Fibroblast of skin of abdomen (primary cell): ENCODE data around the gene RPTN.
"Not testable (repeated sequence)": the region's sequence is repeated elsewhere in the genome, so short reads cannot be mapped to it uniquely, and the experiment has no call there.

Source experiments
- DNase-seq: peaks from one replicate; pipeline ENCODE4 v3.0.0-alpha.2; 2013

Gene RPTN

GRCh38 chr1:152165286-152166077, 6.5 kb upstream of the RPTN start:
- no peak for DNase-seq

DNA sequence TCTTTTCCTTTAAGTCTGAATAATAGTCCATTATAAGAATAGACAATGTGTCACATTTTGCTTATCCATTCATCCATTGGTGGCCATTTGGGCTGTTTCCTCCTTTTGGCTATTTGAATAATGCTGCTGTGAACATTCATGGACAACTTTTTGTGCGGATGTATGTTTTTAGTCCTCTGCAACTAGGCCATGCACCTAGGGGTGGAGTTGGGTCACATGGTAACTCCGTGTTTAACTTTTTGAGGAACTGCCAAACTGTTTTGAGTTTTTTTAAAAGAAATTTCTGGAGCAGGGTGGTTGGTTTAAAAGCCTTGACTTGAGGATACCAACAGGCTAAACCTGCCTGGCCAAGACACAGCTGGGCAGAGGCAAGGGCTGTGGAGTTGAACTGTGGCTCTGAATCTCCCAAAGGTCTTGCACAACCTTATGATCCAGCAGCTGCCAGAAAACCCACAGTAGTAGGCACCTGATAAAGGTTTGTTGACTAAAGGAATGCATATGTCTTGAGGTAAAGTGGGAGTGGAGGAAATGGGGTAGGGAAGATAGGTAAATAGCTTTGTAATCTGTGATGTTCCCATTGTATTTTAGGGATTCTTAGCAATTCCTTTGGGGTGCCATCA, 5.6 kb upstream of the RPTN start:
- no peak for DNase-seq

DNA sequence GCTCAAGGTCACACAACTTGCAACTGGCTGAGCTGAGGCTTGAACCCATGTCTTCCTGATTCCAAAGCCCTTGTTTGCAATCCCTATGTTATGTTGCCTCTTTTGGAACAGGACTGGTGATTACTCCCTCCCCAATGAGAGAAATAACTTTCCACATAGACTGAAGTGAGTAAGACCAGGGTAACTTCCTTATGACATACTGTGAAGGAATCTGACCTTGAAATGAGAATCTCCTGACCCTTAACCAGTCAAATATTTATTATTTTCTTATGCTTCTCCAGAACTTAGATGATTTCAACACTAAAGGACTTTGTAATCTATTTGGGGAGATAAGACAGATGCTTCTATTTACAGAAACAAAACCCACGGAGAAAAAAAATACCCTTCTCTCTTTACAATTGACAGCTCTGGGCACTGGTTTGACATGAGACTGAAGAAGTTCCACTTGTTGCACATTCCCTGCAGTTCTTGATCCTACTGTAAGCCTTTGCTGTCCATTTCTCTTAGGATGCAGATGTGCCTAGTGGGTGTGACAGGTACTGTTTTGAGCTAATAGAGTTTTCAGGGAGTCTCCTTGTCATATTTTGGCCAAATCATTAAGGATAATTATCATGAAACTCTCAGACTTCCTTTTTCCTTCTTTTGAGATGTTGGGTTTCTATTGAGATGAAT, 3.9 kb upstream of the RPTN start:
- peak; percentile 78 for DNase-seq

- DNase-seq: no peak
Measured at GRCh38 chr1:152160576-152160975, 1.5 kb upstream of the RPTN start.

GRCh38 chr1:152153996-152154395, 5.0 kb downstream of the RPTN start:
- no peak for DNase-seq

GRCh38 chr1:152151646-152152045, 7.4 kb downstream of the RPTN start:
- DNase-seq: no peak

GRCh38 chr1:152148981-152149380, 10.0 kb downstream of the RPTN start:
- DNase-seq: no peak

DNA sequence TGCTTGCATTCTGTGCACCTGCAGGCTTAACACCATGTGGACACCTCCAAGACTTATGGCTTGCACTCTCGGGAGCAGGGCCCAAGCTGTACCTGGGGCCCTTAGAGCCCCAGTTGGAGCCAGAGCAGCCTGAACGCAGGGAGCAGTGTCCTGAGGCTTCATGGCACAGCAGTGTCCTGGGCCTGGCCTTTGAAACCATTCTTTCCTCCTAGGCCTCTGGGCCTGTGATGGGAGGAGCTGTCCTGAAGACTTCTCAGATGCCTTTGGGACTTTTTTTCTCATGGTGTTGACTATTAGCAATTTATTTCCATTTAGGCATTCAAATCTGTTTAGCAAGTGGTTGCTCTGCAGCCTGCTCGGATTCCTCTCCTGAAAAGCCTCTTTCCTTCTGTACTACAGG, 11.0 kb downstream of the RPTN start:
- DNase-seq: no peak

DNA sequence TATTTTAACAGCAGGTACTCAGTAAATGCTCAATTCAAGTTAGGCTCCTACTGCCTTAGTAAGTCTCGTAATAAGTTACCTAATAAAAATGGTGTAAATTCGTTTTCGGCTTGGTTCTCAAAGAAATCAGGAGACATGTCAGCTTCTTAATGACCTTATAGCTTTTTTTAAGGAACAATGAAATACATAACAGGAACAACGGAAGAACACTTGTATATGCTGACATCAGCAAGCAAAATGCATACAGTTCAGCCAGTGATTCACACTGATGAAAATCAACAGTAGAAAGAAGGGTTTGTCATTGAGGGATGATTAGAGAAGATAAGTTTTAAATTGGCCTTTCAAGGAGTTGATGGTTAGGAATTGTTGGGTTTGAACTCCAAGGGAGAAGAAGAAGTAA, 13.3 kb downstream of the RPTN start:
- no peak for DNase-seq

DNA sequence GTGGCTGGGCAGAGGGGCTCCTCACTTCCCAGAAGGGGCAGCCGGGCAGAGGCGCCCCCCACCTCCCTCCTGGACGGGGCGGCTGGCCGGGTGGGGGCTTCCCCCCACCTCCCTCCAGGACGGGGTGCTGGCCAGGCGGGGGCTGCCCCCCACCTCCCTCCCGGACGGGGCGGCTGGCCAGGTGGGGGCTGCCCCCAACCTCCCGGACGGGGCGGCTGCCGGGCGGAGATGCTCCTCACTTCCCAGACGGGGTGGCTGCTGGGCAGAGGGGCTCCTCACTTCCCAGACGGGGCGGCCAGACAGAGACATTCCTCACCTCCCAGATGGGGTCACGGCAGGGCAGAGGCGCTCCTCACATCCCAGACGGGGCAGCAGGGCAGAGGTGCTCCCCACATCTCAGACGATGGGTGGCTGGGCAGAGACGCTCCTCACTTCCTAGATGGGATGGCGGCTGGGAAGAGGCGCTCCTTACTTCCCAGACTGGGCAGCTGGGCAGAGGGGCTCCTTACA, 14.3 kb downstream of the RPTN start:
- DNase-seq: not testable (repeated sequence)

GRCh38 chr1:152143150-152143887, 15.7 kb downstream of the RPTN start:
- no peak for DNase-seq

GRCh38 chr1:152141971-152142584, 16.9 kb downstream of the RPTN start:
- peak; percentile 48 for DNase-seq

DNA sequence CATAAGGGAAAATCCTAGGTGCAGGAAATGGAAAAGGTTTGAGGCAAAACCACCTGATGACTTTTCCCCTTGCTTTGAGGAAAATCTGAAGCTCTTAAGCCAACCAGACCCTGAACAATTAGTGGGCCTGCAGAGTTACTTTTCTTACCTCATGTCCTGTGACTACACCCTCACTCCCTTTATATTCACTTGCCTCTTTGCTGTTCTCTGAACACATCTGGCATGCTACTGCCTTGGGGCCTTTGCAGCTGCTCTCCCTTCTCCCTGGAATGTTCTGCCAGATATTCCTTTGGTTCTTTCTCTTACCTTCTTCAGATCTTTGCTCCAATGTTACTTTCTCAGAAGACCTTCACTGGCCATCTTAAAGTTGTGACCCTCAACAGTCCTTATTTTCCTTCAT, 21.8 kb downstream of the RPTN start:
- no peak for DNase-seq

DNA sequence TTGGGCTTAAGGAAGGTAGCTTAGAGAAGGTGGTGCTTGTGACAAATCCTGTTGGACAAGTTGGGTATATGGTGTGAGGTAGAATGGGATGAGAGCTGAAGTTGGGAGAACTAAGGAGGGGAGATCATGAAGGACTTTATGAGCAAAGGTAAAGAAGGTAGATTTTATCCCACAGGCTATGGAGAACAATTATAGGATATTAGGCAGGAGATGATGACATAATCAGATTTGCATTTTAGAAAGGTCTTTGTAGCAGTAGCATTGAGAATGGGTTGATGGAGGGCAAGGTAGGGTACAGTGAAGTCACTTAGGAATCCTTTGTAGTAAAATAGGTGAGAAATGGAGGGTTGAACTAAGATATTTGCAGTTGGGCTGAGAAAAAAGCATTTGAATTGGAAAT, 28.8 kb downstream of the RPTN start:
- no peak for DNase-seq

GRCh38 chr1:152127673-152128072, 31.4 kb downstream of the RPTN start:
- no peak for DNase-seq

- DNase-seq: no peak
Measured at GRCh38 chr1:152125834-152126443, 33.1 kb downstream of the RPTN start.

GRCh38 chr1:152118915-152119314, 40.1 kb downstream of the RPTN start:
- DNase-seq: no peak

- no peak for DNase-seq
Measured at GRCh38 chr1:152115344-152115743, 43.7 kb downstream of the RPTN start, which contains the start of gene TCHH. TCHH (minus strand) TSS chr1:152115444; CDS start chr1:152114080, 1,364 bp downstream.

DNA sequence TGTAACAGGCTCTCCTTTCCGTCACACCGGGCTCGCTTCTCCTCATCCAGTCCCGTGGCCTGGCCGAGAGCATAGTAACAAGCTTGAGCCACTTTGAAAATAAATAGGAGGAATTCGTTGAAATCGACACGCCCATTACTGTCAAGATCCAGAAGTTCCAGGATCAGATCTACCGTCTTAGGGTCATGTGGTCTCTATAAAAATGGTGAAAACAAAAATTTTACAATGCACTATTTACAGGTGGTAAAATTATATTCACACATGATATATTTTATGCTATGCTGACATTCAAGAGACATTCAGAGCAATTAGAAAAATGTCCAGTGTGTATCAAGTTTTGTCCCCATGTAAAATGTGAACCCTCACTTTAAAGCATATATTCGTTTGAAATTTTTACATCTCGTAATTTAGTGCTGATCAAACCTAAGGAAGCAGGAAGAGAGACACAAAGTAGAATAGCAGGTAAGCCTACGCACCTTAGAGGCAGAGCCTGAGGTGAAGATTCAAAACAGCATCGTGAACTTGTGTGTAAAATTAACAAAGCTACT, 46.1 kb downstream of the RPTN start:
- DNase-seq: no peak

- peak; percentile 18 for DNase-seq
Measured at GRCh38 chr1:152112101-152112884, 46.7 kb downstream of the RPTN start.

DNA sequence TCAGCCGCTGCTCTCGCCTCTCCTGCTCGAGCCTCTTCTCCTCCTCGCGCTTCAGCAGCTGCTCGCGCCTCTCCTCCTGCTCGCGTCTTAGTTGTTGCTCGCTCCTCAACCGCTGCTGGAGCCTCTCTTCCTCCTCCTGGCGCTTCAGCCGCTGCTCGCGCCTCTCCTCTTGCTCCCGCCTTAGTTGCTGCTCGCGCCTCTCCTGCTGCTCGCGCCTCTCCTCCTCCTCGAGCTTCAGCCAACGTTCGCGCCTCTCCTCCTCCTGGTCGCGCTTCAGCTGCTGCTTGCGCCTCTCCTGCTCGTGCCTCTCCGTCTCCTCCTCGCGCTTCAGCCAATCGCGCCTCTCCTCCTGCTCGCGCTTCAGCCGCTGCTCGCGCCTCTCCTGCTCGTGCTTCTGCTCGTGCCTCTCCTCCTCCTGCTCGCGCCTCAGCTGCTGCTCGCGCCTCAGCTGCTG, 47.5 kb downstream of the RPTN start:
- peak; percentile 42 for DNase-seq
